HG02852 (cell line): Measurements from ENCODE around the gene FAM168A.

Source experiments
- ATAC-seq: cut with Tn5 transposase; IDR thresholded peaks from one replicate; pipeline ENCODE4 v1.9.1; 2021; ENCODE audit warnings: mild to moderate bottlenecking, moderate library complexity; ENCODE audit not compliant: unreplicated experiment

FAM168A gene

GRCh38 chr11:73524774-73525173 is 73.1 kb downstream of the FAM168A start:
- no peak for ATAC-seq

- ATAC-seq: no peak
Measured at GRCh38 chr11:73521621-73522020, 76.3 kb downstream of the FAM168A start.

GRCh38 chr11:73520353-73521061 is 77.4 kb downstream of the FAM168A start:
- peak; percentile 51 for ATAC-seq

GRCh38 chr11:73519266-73519665 is 78.6 kb downstream of the FAM168A start:
- no peak for ATAC-seq

GRCh38 chr11:73518195-73518594 is 79.7 kb downstream of the FAM168A start:
- no peak for ATAC-seq

- ATAC-seq: no peak
Measured at GRCh38 chr11:73516080-73516479, 81.8 kb downstream of the FAM168A start.

GRCh38 chr11:73513707-73514106 is 84.2 kb downstream of the FAM168A start:
- ATAC-seq: no peak

- ATAC-seq: no peak
Measured at GRCh38 chr11:73510877-73511276, 87.0 kb downstream of the FAM168A start.

- ATAC-seq: no peak
Measured at GRCh38 chr11:73510106-73510505, 87.8 kb downstream of the FAM168A start.

- ATAC-seq: no peak
Measured at GRCh38 chr11:73509188-73509587, 88.7 kb downstream of the FAM168A start.

GRCh38 chr11:73508243-73509176 is 89.4 kb downstream of the FAM168A start:
- ATAC-seq: no peak

GRCh38 chr11:73507086-73507485 is 90.8 kb downstream of the FAM168A start:
- ATAC-seq: no peak

GRCh38 chr11:73506038-73506437 is 91.9 kb downstream of the FAM168A start:
- no peak for ATAC-seq

GRCh38 chr11:73498343-73498742 is 99.6 kb downstream of the FAM168A start:
- ATAC-seq: no peak

GRCh38 chr11:73496134-73496533 is 101.8 kb downstream of the FAM168A start:
- no peak for ATAC-seq

GRCh38 chr11:73495731-73496130 is 102.2 kb downstream of the FAM168A start:
- no peak for ATAC-seq

- ATAC-seq: no peak
Measured at GRCh38 chr11:73493956-73494598, 103.8 kb downstream of the FAM168A start.

GRCh38 chr11:73481626-73482025 is 116.3 kb downstream of the FAM168A start:
- ATAC-seq: no peak

GRCh38 chr11:73480677-73481076 is 117.2 kb downstream of the FAM168A start:
- no peak for ATAC-seq

- no peak for ATAC-seq
Measured at GRCh38 chr11:73478737-73479347, 119.1 kb downstream of the FAM168A start.

GRCh38 chr11:73477518-73477917 is 120.4 kb downstream of the FAM168A start:
- no peak for ATAC-seq
